IPS DF 6.9 (cell line): ENCODE data around the gene NTNG2.

Source experiments
- DNase-seq: peaks from one replicate; pipeline ENCODE4 v3.0.0-alpha.2; 2013; ENCODE audit warnings: low read depth, low spot score
- H3K27ac ChIP-seq: one replicate; pipeline ENCODE4 v1.5.1; 2013; ENCODE audit warnings: low read length, control low read depth
- H3K27me3 ChIP-seq: 2 replicates; pipeline ENCODE4 v1.6.1; 2013; ENCODE audit warnings: mild to moderate bottlenecking, low read length; ENCODE audit not compliant: control insufficient read depth, insufficient read depth
- H3K36me3 ChIP-seq: 2 replicates; pipeline ENCODE4 v1.6.1; 2013; ENCODE audit warnings: low read length; ENCODE audit not compliant: control insufficient read depth, insufficient read depth
- H3K4me1 ChIP-seq: 2 replicates; pipeline ENCODE4 v1.6.1; 2013; ENCODE audit warnings: low read length; ENCODE audit not compliant: control insufficient read depth, insufficient read depth
- H3K4me3 ChIP-seq: 2 replicates; pipeline ENCODE4 v1.5.1; 2013; ENCODE audit warnings: mild to moderate bottlenecking, low read length
- H3K9me3 ChIP-seq: 2 replicates; pipeline ENCODE4 v1.6.1; 2013; ENCODE audit warnings: low read length, inconsistent platforms; ENCODE audit not compliant: control insufficient read depth, insufficient read depth
- WGBS: extraction: QIAGEN DNeasy Blood & Tissue Kit; methylation state at CpG from one replicate; pipeline ENCODE4 v1.1.7; 2013; ENCODE audit warnings: mixed read lengths, missing lambda C conversion rate; ENCODE audit not compliant: insufficient read length, insufficient coverage; 5-methylcytosine and 5-hydroxymethylcytosine counted together

Gene NTNG2, protein sequence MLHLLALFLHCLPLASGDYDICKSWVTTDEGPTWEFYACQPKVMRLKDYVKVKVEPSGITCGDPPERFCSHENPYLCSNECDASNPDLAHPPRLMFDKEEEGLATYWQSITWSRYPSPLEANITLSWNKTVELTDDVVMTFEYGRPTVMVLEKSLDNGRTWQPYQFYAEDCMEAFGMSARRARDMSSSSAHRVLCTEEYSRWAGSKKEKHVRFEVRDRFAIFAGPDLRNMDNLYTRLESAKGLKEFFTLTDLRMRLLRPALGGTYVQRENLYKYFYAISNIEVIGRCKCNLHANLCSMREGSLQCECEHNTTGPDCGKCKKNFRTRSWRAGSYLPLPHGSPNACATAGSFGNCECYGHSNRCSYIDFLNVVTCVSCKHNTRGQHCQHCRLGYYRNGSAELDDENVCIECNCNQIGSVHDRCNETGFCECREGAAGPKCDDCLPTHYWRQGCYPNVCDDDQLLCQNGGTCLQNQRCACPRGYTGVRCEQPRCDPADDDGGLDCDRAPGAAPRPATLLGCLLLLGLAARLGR

DNA sequence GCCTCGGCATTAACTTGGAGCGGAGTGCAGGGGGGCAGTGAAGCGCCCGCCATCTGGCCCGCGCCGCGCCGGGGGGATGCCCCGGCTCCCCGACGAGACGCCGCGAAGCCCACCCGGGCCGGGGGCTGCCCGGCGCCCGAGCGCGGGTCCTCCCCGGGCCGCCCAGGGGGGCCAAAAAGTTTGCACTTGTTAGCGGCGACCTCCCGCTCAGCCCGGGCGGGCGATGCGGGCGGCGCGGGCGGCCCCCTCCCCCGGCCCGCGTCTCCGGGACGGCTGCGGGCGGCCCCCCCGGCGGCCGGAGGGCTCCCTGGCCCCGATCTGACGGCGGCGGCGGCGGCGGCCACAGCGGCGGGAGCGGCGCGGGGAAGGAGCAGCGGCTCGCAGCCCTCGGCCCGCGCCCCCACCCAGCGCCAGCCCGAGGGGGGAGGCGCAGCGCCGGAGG lies at the start of gene NTNG2:
Gene NTNG2, plus strand, starts transcription at position 316 of the 442 bp plus-strand sequence. CDS start 4,774 bp downstream, outside the sequence.
- no peaks in the 10 kb centered on the region for H3K9me3 ChIP-seq
- 0 out of 2 replicates have a peak, but pooled peaks cover 2% of the 10 kb centered on the region for H3K4me1 ChIP-seq
- H3K36me3 ChIP-seq, result no peaks in the 10 kb centered on the region
- no CpG with 5 or more reads among the region's 67 CpGs for WGBS
- no peak within 1 kb of the TSS for H3K27ac ChIP-seq
- H3K27me3 ChIP-seq, result peaks cover 38% of the 10 kb centered on the region
- DNase-seq, result no peak
- H3K4me3 ChIP-seq, result peak within 1 kb of the TSS; percentile 49; the same call in 1 of the 2 replicates

DNA sequence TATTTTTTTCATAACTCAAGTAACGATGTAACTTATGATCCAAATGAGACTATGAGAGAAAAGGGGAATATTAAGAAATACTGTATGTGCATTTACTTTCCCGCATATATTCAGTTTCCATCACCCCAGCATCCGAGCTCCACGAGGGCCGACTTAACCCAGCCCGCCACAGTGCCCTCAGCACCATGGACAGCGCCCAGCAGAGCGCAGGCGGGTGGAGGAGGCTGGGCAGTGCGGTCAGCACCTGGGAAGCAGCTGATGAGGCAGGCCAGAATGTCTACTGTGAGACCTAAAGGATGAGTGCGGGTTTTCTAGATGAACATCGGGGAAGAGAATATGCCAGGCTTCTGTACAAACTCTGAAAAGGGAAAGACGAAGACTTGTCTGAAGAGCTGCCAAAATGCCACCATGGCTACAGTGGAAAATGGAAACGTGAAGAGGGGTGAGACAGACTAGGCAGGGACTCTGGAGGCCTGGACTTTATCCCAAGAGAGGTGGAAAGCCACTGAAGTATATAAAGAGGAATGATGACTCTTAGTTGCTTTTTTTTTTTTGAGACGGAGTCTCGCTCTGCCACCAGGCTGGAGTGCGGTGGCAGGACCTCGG lies 47.7 kb upstream of the NTNG2 start:
- no peaks in the 10 kb centered on the region for H3K27me3 ChIP-seq
- WGBS, result no CpG with 5 or more reads among the region's 18 CpGs
- peak; percentile 55 for DNase-seq
- no peaks in the 10 kb centered on the region for H3K4me1 ChIP-seq
- no peaks in the 10 kb centered on the region for H3K9me3 ChIP-seq
- H3K27ac ChIP-seq, result no peak overlapping the region
- H3K4me3 ChIP-seq, result no peak overlapping the region
- H3K36me3 ChIP-seq, result no peaks in the 10 kb centered on the region

DNA sequence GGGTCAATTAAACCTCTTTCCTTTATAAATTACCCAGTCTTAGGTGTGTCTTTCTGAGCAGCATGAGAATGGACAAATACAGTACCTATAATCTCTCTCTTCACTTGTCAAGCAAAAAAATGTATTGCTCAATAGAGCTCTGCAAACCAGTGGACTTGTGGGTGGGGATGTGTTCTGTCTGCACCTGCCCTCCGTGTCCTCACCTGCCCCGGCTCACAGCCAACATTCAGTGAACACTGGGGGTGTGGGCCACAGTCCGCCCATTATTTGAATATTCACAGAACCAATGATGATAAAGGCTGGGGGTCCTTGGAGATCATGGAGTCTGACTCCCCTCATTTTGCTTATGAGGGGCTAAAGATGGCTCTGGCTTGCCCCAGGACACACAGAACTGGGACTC lies 45.3 kb upstream of the NTNG2 start:
- Histone ChIP-seq H3K4me3 (no peak overlapping the region), H3K27me3 (no peaks in the 10 kb centered on the region), H3K27ac (no peak overlapping the region), H3K9me3 (no peaks in the 10 kb centered on the region), H3K4me1 (no peaks in the 10 kb centered on the region), H3K36me3 (no peaks in the 10 kb centered on the region)
- DNase-seq, result no peak
- no CpG with 5 or more reads among the region's 3 CpGs for WGBS

DNA sequence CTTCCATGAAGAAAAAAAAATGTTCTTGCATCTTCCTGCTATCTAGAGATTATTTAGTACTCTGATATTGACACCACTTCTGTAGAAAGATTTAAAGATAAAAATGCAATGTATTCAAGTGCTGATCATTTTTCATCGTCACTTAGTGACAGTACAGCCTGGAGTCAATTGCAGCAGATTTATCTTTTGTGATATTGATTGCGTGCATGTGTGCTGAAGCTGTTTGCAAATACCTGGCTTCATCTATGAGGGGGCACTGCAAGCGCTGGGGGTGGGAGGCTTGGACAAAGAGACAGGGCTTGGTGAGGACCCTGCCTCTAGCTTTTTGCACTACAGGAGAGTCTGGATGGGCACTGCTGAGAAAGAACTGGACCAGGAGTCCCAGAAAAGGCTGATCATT lies 44.2 kb upstream of the NTNG2 start:
- Histone ChIP-seq H3K27me3 (no peaks in the 10 kb centered on the region), H3K27ac (no peak overlapping the region), H3K36me3 (no peaks in the 10 kb centered on the region), H3K4me3 (no peak overlapping the region), H3K4me1 (no peaks in the 10 kb centered on the region; the same call in 1 of the 2 replicates), H3K9me3 (no peaks in the 10 kb centered on the region)
- no peak for DNase-seq
- WGBS, result no CpG with 5 or more reads among the region's 3 CpGs

- Histone ChIP-seq H3K36me3 (no peaks in the 10 kb centered on the region), H3K27ac (no peak overlapping the region), H3K27me3 (no peaks in the 10 kb centered on the region), H3K4me1 (peaks cover 7% of the 10 kb centered on the region), H3K4me3 (no peak overlapping the region), H3K9me3 (no peaks in the 10 kb centered on the region)
- no peak for DNase-seq
- WGBS, result no CpG with 5 or more reads among the region's 2 CpGs
Measured at GRCh38 chr9:132121021-132121420, 40.8 kb upstream of the NTNG2 start.

- no peak for DNase-seq
- peaks cover 8% of the 10 kb centered on the region for H3K4me1 ChIP-seq
- no peak overlapping the region for H3K27ac ChIP-seq
- H3K27me3 ChIP-seq, result no peaks in the 10 kb centered on the region
- H3K36me3 ChIP-seq, result no peaks in the 10 kb centered on the region
- WGBS, result no CpG with 5 or more reads among the region's 6 CpGs
- H3K9me3 ChIP-seq, result no peaks in the 10 kb centered on the region
- H3K4me3 ChIP-seq, result no peak overlapping the region
Measured at GRCh38 chr9:132124800-132125199, 37.1 kb upstream of the NTNG2 start.

DNA sequence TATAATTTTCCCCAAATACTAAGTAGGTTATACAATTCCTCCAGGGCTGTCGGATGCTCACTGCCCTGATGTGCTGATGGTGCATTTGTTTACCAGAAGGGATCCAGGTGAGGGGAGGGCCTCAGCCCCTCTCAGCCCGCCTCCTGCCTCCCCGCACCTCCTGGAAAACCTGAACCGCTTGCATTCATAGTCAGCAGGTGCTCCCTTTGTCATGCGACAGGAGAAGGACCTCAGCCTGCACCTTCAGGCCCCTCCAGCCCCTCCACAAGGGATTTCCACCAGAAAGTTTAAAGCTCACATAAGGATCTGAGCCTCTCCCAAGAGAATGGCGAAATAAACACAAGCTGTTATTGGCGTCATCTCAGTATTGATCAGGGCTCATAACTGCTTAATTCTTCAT lies 36.5 kb upstream of the NTNG2 start:
- H3K9me3 ChIP-seq, result no peaks in the 10 kb centered on the region

GRCh38 chr9:132125944-132126679 lies 35.7 kb upstream of the NTNG2 start:
- Histone ChIP-seq H3K9me3 (no peaks in the 10 kb centered on the region), H3K27me3 (no peaks in the 10 kb centered on the region), H3K36me3 (no peaks in the 10 kb centered on the region), H3K27ac (no peak overlapping the region), H3K4me3 (no peak overlapping the region), H3K4me1 (peaks cover 8% of the 10 kb centered on the region)
- no CpG with 5 or more reads among the region's 20 CpGs for WGBS
- DNase-seq, result no peak

More for the DNA sequence above, 36.5 kb upstream of the NTNG2 start:
- no peaks in the 10 kb centered on the region for H3K27me3 ChIP-seq
- peaks cover 8% of the 10 kb centered on the region for H3K4me1 ChIP-seq
- no peaks in the 10 kb centered on the region for H3K36me3 ChIP-seq
- no peak overlapping the region for H3K27ac ChIP-seq
- no peak overlapping the region for H3K4me3 ChIP-seq
- no CpG with 5 or more reads among the region's 7 CpGs for WGBS
- DNase-seq, result no peak

DNA sequence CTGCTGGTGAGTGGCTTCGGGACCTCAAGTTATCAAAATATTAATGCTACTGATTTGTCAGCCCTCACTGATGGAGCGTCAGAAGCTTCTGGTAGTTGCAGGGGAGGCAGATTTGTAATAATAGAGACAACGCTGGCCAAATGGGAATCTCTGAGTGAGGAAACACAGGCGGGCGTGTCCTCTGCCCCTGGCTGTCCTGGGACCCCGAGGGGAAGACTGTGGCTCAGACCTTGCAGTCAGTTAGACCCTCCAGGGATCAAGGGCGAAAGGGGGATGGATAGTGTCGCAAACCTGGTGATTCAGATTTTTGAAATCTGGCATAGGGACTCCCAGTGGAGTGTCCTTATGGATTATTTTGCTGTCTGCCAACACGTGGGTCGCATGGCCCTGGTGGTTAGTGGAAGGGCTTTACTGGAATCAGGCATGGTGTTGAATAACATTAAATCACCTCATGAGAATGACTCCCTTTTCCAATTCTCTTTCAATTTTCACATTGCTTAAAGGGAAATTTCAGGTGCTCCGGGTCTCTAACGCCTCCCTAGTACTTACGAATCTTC lies 35.1 kb upstream of the NTNG2 start:
- Histone ChIP-seq H3K27me3 (no peaks in the 10 kb centered on the region), H3K4me3 (no peak overlapping the region), H3K27ac (no peak overlapping the region), H3K9me3 (no peaks in the 10 kb centered on the region), H3K36me3 (no peaks in the 10 kb centered on the region), H3K4me1 (peaks cover 8% of the 10 kb centered on the region)
- no peak for DNase-seq
- whole genome bisulfite sequencing, result no CpG with 5 or more reads among the region's 13 CpGs
